Uterus (tissue), 4 donors: ENCODE results near the gene PLA2G4E. TPM values are rescaled to one million over a fixed set of nuclear protein-coding genes. Genes with fewer than 3 reads are reported as not detected.

ENCODE experiments used
- DNase-seq, 2 donors: peaks; one replicate each; pipeline ENCODE4 v3.0.0-alpha.2; 2019 to 2020
- H3K27ac ChIP-seq, 2 donors: fragments of 200-600 bp; sonication (generic); 1 replicate in 1 of 2; 2 replicates in 1 of 2; pipeline ENCODE4 v1.5.1; 2016 to 2018
- H3K27me3 ChIP-seq, 2 donors: fragments of 200-600 bp; sonication (generic); one replicate each; pipeline ENCODE4 v1.5.1; 2018 to 2019; ENCODE audit warnings: control low read depth in 1 of 2
- H3K36me3 ChIP-seq, 2 donors: fragments of 200-600 bp; sonication (generic); one replicate each; pipeline ENCODE4 v1.5.1; 2019; ENCODE audit warnings: control low read depth in 1 of 2
- H3K4me1 ChIP-seq, 2 donors: fragments of 200-600 bp; sonication (generic); one replicate each; pipeline ENCODE4 v1.5.1; 2018 to 2019; ENCODE audit warnings: control low read depth in 1 of 2
- H3K4me3 ChIP-seq, 2 donors: fragments of 200-600 bp; sonication (generic); 1 replicate in 1 of 2; 2 replicates in 1 of 2; pipeline ENCODE4 v1.5.1; 2018 to 2019; ENCODE audit warnings: mild to moderate bottlenecking in 1 of 2
- H3K9me3 ChIP-seq, 2 donors: fragments of 200-600 bp; sonication (generic); one replicate each; pipeline ENCODE4 v1.5.1; 2019; ENCODE audit warnings: control low read depth in 1 of 2
- POLR2A ChIP-seq, 2 donors: fragments of 450-650 bp; IDR thresholded peaks; one replicate each; pipeline ENCODE4 v1.6.1; 2016; ENCODE audit warnings: antibody characterized with exemption in 2 of 2, mild to moderate bottlenecking in 1 of 2, moderate library complexity in 1 of 2
- intact Hi-C: fragments of 100-400 bp; cut with DNase I; formaldehyde crosslinking; loops from one replicate; pipeline ENCODE4 v1.15.1; 2023; ENCODE audit warnings: low total_unique reads
- total RNA-seq, 4 donors: library from RNA; depleted of rRNA in 3 of 4; stranded (reverse); fragments of >200 nt in 3 of 4; gene quantifications; one replicate each; pipeline versions ENCODE4 v1.1.0 to v1.2.4, GENCODE V29; 2014 to 2023
- TF ChIP-seq, protein P1 (sequence below), 4 experiments: fragments of 200-600 bp in 2 of 4; fragments of 450-650 bp in 2 of 4; sonication (generic) in 2 of 4; IDR thresholded peaks; one replicate each; pipeline ENCODE4 v1.5.1; 2016 to 2019; ENCODE audit warnings: antibody characterized with exemption in 4 of 4, mild to moderate bottlenecking in 2 of 4, moderate library complexity in 1 of 4
- donor health status: DM: yes; HTN: yes; CAD: no.

PLA2G4E gene
- total RNA-seq, 4 donors from 2014 or later, result not detected

DNA sequence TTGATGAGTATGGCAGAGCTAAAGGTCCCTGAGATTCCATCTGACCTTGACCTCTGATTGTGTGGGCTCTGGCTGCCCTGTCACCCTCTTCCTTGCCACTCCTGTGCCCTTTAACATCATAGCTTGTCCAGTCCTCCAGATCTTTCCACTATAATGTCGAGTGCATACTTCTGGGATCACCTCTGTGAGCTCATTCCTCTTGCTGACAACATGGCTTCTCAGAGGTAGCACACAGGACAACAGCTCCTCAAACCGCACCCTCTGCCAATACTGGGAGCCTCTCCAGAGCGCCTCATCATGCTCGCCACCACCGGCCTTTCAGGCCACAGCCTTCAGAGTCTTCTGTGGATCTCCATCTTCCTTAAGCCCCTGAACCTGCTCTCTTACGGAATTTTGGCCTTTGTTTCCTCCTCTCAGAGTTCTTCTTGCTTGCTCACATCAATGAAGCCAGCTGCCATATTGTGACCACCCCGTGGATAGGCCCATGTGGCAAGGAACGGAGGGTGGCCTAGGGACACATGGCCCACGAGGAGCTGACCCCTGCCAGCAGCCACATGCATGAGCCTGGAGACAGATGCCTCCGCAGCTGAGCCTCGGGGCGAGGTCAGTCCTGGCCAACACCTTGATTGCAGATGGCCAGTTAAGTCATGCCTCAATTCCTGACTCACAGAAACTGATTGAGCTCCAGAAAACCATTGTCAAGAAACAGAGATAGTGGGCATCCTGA is 42.4 kb upstream of the PLA2G4E start:
- Histone ChIP-seq H3K4me1 (no peaks in the 10 kb centered on the region), H3K9me3 (no peaks in the 10 kb centered on the region), H3K27ac (no peak overlapping the region), H3K4me3 (no peak overlapping the region), H3K36me3 (no peaks in the 10 kb centered on the region), H3K27me3 (no peaks in the 10 kb centered on the region)
- no peak for TF ChIP-seq POLR2A (IDR thresholded peaks at IDR 0.05)
- TF ChIP-seq, protein P1, sequence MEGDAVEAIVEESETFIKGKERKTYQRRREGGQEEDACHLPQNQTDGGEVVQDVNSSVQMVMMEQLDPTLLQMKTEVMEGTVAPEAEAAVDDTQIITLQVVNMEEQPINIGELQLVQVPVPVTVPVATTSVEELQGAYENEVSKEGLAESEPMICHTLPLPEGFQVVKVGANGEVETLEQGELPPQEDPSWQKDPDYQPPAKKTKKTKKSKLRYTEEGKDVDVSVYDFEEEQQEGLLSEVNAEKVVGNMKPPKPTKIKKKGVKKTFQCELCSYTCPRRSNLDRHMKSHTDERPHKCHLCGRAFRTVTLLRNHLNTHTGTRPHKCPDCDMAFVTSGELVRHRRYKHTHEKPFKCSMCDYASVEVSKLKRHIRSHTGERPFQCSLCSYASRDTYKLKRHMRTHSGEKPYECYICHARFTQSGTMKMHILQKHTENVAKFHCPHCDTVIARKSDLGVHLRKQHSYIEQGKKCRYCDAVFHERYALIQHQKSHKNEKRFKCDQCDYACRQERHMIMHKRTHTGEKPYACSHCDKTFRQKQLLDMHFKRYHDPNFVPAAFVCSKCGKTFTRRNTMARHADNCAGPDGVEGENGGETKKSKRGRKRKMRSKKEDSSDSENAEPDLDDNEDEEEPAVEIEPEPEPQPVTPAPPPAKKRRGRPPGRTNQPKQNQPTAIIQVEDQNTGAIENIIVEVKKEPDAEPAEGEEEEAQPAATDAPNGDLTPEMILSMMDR (IDR thresholded peaks at IDR 0.05), result no peak
- no peak for DNase-seq
- intact Hi-C loops, result no loop called here

DNA sequence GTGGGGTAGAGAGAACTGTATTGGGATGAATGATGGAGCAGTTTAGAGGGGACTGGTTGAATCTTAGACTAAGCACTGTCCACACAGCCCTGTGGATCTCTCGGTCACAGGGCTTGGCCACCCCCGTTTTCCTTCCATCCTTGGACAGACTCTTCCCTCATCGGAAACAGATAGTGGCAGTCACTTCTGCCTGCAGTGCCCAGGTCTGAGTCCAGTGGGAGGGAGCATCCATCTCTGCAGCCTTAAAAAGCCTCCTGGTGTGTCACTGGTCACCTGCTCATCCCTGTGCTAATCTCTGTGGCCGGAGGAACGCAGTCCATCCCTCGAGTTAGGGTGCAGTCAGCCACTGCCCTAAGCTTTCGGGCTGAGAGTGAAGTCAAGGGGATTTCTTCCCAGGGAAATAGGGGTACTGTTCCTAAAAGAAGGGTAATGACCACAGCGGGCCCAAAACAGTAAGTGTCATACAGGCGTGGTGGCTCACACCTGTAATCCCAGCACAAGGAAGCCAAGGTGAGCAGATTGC is 41.5 kb upstream of the PLA2G4E start:
- TF ChIP-seq, protein P1 (IDR thresholded peaks at IDR 0.05), result no peak
- TF ChIP-seq POLR2A (IDR thresholded peaks at IDR 0.05), result no peak
- intact Hi-C loops, result no loop called here
- DNase-seq, result no peak
- Histone ChIP-seq H3K36me3 (no peaks in the 10 kb centered on the region), H3K27me3 (no peaks in the 10 kb centered on the region), H3K9me3 (no peaks in the 10 kb centered on the region), H3K27ac (no peak overlapping the region), H3K4me3 (no peak overlapping the region), H3K4me1 (no peaks in the 10 kb centered on the region)

DNA sequence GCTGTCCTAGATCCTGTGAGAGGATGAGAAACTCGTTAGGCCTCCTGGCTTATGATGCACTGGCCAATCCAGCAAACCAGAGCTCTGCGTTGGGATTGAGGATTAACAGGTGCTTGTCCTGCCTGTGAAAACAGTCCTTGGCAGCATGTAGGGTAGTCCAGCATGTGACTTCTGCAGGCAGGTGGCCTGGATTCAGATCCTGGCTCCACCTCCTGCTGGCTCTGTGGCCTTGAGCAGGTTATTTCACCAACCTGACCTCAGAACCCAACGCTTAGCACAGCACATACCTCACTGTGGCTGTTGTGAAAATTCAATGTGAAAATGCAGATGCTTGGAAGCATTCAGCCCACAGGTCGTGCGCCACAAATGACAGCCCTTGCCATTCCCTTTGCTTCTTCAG is 40.0 kb upstream of the PLA2G4E start:
- Histone ChIP-seq H3K27me3 (no peaks in the 10 kb centered on the region), H3K9me3 (no peaks in the 10 kb centered on the region), H3K4me3 (no peak overlapping the region), H3K4me1 (no peaks in the 10 kb centered on the region), H3K36me3 (no peaks in the 10 kb centered on the region), H3K27ac (no peak overlapping the region)
- no peak for TF ChIP-seq POLR2A (IDR thresholded peaks at IDR 0.05)
- intact Hi-C loops, result no loop called here
- DNase-seq, result no peak

DNA sequence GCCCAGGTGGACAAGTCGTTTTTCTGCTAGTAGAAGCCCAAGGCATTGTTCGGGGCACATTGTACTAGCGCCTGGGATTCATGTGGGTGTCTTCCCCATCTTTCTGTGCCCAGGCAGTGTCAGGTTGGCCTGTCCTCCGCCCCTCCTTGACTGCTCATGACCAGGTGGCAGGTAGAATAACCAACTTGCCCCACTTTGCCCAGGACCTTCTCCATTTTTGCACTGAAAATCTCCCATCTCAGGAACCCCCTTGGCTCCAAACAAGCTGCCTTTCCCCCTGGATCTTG is 39.6 kb upstream of the PLA2G4E start:
- no peaks in the 10 kb centered on the region for H3K4me1 ChIP-seq
- no peaks in the 10 kb centered on the region for H3K36me3 ChIP-seq
- no peak overlapping the region for H3K4me3 ChIP-seq
- DNase-seq, result no peak
- H3K27me3 ChIP-seq, result no peaks in the 10 kb centered on the region
- H3K27ac ChIP-seq, result no peak overlapping the region
- intact Hi-C loops, result no loop called here
- no peaks in the 10 kb centered on the region for H3K9me3 ChIP-seq
- no peak for TF ChIP-seq POLR2A (IDR thresholded peaks at IDR 0.05)
- TF ChIP-seq, protein P1 (IDR thresholded peaks at IDR 0.05), result no peak

GRCh38 chr15:42059661-42060476 is 39.0 kb upstream of the PLA2G4E start:
- no peak for TF ChIP-seq POLR2A (IDR thresholded peaks at IDR 0.05)
- TF ChIP-seq, protein P1 (IDR thresholded peaks at IDR 0.05), result peak; percentile 46 to 71 (median 54)
- DNase-seq, result no peak
- Histone ChIP-seq H3K27ac (no peak overlapping the region), H3K27me3 (no peaks in the 10 kb centered on the region), H3K36me3 (no peaks in the 10 kb centered on the region), H3K4me3 (no peak overlapping the region), H3K4me1 (no peaks in the 10 kb centered on the region), H3K9me3 (no peaks in the 10 kb centered on the region)
- intact Hi-C loops, result no loop called here
